ENCODE measurements around the gene WBP1L. TPM values are rescaled to one million over a fixed set of nuclear protein-coding genes. Genes with fewer than 3 reads are reported as not detected.
"Not testable (repeated sequence)": the region's sequence is repeated elsewhere in the genome, so short reads cannot be mapped to it uniquely, and the experiment has no call there.

Gene WBP1L
- total RNA-seq, 1 donor from 2014 or later: 55.2 TPM

DNA sequence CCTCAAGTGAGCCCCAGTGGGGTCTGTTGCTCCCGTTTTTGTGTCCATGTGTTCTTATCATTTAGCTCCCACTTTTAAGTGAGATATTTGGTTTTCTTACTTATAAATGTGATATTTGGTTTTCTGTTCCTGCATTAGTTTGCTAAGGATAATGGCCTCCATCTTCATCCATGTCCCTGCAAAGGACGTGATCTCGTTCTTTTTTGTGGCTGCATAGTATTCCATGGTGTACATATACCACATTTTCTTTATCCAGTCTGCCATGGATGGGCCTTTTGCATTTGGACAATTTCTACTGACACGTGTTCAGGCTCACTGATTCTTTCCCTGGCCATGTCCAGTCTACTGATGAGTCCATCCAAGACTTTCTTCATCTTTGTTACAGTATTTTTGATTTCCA is 19.8 kb upstream of the WBP1L start:
- DNase-seq (ENCODE audit: low spot score): no peak

- DNase-seq (ENCODE audit: low spot score): no peak
These were observed 17.5 kb upstream of the WBP1L start for GRCh38 chr10:102726274-102726673.

- no peak for DNase-seq (ENCODE audit: low spot score)
These were observed 16.5 kb upstream of the WBP1L start for GRCh38 chr10:102727037-102727818.

GRCh38 chr10:102729029-102730026 is 14.4 kb upstream of the WBP1L start:
- peak; percentile 88 for DNase-seq (ENCODE audit: low spot score)

- no peak for DNase-seq (ENCODE audit: low spot score)
These were observed 12.4 kb upstream of the WBP1L start for GRCh38 chr10:102731222-102731800.

DNA sequence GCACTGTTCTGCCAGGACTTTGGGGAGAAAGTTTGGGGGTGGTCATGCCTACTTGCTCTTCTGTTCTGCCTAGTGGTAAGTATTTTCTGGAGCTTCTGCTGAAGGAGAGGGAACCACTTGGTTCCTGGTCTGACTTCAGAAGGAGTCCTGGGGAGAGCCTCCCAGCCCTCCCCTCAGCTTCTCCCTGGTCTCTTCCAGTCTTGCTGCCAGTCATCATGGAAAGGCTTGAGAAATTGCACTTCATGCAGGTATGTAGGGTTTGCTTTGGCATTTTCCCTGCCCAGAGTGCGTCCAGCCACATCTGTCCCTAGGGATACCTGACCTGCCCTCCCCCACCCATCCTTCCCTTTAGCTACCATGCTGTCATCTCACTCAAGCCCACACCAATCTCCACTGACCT is 11.1 kb upstream of the WBP1L start:
- DNase-seq (ENCODE audit: low spot score): no peak

DNA sequence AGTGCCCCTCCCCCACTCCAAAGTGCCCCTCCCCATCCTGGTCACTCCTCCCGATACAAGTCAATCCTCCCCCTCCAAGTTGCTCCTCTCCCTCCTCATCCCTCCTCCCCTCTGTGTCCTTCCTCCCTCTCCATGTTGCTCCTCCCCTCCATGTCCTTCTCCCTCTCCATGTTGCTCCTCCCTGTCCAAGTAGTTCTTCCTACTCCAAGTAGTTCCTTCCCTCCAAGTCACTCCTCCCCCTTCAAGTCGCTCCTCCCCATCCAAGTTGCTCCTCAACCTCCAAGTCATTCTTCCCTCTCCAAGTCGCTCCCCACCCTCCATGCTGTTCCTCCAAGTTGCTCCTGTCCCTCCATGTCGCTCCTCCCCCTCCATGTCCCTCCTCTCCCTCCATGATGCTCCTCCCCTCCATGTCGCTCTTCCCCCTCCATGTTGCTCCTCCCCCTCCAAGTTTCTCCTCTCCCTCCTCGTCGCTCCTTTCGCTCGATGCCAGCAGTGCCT is 8.6 kb upstream of the WBP1L start:
- no peak for DNase-seq (ENCODE audit: low spot score)

- no peak for DNase-seq (ENCODE audit: low spot score)
These were observed 5.0 kb upstream of the WBP1L start for GRCh38 chr10:102738692-102739121.

- DNase-seq (ENCODE audit: low spot score): no peak
These were observed 3.5 kb upstream of the WBP1L start for GRCh38 chr10:102740229-102740628.

DNA sequence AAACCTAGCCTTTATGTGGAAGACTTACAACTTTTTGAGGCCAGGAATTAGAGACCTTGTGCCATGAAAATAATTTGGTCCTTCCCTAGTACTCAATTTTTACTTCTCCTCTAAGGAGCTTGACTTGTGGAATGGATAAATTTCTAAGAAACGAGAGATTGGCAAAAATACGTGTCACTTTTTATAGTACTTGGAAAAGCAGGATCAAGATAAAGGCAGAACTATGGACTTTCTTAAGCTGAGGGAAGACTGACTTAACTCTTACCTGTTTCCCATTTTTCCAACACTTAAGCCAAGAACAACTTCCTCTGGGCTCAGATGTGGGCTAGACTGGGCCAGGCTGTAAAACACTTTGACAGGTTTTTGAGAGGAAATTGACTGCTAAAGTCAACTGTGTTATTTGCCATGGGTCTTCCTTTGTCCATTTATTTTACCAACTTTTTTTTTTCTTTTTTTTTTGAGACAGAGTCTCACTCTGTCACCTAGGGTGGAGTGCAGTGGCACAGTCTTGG is 2.0 kb upstream of the WBP1L start:
- no peak for DNase-seq (ENCODE audit: low spot score)

GRCh38 chr10:102742313-102742712 is 1.4 kb upstream of the WBP1L start:
- DNase-seq (ENCODE audit: low spot score): not testable (repeated sequence)

- no peak for DNase-seq (ENCODE audit: low spot score)
These were observed 615 bp upstream of the WBP1L start for GRCh38 chr10:102743078-102743587.

DNA sequence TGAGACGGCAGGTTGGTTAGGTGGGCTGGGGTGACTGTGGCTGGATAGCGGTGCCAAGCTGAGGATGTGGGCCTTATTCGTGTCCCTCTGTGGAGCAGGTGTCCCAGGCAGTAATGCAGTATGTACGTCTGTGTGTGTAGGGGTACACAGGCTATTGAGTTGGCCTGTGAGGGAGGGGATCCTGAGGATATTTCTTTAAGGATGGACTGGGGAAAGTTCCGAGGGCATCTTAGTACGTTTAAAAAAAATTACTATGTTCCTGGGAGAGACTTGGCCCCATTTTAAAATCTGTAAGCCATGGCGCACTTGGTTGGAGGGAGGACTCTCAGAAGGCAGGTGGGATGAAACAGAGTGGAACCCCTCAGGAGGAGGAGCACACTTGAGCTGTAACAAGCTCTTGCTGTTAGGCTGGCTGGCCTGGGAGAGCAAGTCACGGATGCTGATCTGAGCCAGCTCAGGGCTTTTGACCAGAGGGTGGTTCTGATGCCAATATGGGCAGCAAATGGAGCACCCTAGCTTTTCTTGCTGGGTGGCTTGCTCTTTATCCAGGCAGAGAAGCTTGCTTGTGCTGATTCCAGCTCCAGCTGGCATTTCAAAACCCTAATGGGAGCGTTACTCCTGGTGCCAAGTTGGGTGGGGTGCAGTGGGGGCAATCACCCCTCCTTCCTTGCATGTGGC is 765 bp downstream of the WBP1L start:
- peak; percentile 55 for DNase-seq (ENCODE audit: low spot score)

DNA sequence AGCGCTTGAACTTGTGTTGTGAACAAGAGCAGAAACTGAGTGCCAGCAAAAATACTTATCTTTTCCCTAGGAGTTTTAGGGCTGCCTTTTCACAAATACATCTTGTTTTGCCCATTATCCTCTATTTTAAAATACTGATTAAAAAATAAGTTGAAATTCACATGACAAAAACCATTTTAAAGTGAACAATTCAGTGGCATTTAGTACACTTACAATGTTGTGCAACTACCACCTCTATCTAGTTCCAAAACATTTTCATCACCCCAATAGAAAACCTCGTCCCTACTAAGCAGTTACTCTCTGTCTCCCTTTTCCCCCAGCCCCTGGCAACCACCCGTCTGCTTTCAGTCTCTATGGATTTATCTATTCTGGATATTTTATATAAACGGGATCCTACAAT is 1.4 kb downstream of the WBP1L start:
- DNase-seq (ENCODE audit: low spot score): no peak

DNA sequence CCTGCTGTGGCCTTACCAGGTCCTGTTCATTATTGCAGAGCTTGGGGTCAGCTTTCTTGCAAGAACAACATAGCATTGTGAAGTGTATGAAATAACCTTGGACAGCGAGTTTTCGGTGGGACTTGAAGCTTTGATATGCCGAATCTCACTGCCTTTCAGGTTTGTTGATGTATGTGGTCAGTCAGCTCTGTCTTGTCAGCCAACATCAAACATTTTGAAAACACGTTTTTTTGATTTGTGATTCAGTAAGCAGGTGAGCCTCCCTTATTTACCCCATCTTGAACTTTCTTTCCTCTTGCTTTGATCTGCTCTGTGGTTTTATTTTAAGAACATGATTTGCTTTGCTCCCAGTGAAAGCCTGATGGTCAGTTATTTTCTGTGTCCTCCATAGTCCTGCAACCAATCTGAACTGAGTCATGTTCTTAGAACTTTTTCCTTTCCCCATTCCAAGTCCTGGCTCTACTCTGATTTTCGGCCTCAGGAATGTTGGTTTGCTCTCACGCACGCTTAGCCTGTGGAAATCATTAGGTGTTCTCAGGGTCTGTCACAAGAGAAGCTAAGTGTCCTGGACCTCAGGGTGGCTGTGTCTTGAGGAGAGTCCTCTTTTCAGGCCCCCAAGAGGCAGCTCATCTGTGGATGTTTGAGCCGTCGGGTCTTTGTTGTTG is 8.7 kb downstream of the WBP1L start:
- no peak for DNase-seq (ENCODE audit: low spot score)

DNA sequence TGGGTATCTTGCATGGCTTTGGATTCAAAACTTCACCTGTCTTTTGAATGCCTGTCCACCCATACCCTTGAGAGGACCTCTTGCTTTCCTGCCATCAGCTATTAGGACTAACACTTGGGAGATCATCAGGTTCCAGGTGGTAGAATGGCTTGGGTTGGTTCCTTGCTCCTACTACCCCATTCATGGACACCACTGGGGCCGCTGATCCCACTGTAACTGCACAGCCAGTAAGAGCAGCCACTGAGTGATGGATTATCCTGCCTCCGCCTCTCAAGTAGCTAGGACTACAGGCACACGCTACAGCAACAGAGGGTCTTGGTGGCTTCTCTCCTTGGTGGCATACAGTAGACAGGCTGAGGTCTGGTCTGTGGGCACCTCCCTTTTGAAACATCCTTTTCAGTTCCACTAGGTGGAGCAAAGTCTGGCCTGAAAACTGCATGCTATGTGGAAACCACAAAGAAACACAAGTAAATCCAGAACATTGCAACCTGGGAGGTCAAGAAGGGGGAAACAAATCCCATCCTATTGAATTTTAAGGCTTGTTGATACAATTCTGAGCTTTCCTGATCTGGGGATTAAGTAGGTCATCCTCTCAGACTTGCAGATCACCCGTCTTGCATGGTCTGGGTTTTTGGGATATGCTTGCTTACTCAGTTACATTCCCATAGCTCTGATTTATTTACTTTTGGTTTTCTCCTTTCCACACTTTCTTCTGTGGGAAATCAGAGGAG is 9.4 kb downstream of the WBP1L start:
- no peak for DNase-seq (ENCODE audit: low spot score)

- no peak for DNase-seq (ENCODE audit: low spot score)
These were observed 10.0 kb downstream of the WBP1L start for GRCh38 chr10:102753718-102754117.

DNA sequence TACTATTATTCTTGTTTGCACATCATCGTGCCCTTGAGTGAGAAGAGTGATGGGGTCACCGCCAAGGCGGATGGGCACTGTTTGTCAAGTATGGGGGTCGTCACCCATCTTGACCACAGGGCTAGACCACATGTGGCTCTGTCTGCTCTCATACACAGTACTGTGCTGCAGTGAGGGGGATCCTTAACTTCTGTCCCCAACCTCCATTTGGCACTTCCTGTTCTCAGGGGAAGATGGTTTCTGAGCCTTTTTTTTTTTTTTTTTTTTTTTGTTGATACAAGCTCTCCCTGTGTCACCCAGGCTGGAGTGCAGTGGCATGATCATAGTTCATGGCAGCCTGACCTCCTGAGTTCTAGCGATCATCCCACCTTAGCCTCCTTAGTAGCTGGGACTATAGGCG is 13.6 kb downstream of the WBP1L start:
- no peak for DNase-seq (ENCODE audit: low spot score)

DNA sequence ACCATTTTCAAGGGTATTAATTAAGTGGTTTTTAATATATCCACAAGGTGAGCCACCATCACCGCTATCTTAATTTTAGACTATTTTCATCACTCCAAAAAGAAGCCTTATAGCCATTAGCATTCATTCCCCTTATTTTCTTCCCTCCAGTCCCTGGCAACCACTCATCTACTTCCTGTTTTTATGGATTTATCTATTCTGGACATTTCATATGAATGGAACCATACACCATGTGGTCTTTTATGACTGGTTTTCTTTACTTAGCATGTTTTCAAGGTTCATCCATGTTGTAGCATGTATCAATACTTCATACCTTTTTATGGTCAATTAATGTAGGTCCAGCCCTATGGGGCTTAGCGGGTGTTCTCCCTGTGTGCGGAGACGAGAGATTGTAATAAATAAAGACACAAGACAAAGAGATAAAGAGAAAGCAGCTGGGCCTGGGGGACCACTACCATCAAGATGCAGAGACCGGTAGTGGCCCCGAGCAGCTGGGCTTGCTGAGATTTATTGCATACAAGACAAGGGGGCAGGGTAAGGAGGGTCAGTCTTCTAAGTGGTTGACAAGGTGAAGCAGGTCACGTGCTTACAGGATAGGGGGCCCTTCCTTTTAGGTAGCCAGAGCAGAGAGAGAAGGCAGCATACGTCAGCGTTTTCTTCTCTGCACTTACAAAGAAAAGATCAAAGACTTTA is 14.6 kb downstream of the WBP1L start:
- DNase-seq (ENCODE audit: low spot score): no peak

Measured in ureter (tissue), 1 donor.